Loucy (cell line): Measurements from ENCODE around the gene SLC35G4.

Experiments
- H2AFZ ChIP-seq: fragments of 200-600 bp; sonication (generic); 2 replicates; pipeline ENCODE4 v1.6.0; 2016; ENCODE audit warnings: antibody characterized with exemption, mild to moderate bottlenecking, low read length, moderate library complexity
- H3F3A ChIP-seq: fragments of 200-600 bp; 2 replicates; pipeline ENCODE4 v1.6.0; 2016; ENCODE audit warnings: antibody characterized with exemption, low read depth, mild to moderate bottlenecking
- H3K27me3 ChIP-seq: fragments of 200-600 bp; sonication (generic); 2 replicates; pipeline ENCODE4 v1.6.1; 2014; ENCODE audit warnings: low read length, mild to moderate bottlenecking; ENCODE audit not compliant: insufficient read depth, poor library complexity, severe bottlenecking
- H3K36me3 ChIP-seq: fragments of 200-600 bp; sonication (generic); 2 replicates; pipeline ENCODE4 v1.6.1; 2016; ENCODE audit warnings: low read length; ENCODE audit not compliant: insufficient read depth
- H3K4me1 ChIP-seq: fragments of 200-600 bp; sonication (generic); 2 replicates; pipeline ENCODE4 v1.5.1; 2014; ENCODE audit warnings: low read length, mild to moderate bottlenecking; ENCODE audit not compliant: insufficient read depth, poor library complexity, severe bottlenecking
- H3K4me2 ChIP-seq: fragments of 200-600 bp; sonication (generic); 2 replicates; pipeline ENCODE4 v1.6.0; 2014; ENCODE audit warnings: antibody characterized with exemption, low read length, low read depth, mild to moderate bottlenecking; ENCODE audit not compliant: poor library complexity, severe bottlenecking
- H3K4me3 ChIP-seq: fragments of 200-600 bp; sonication (generic); 2 replicates; pipeline ENCODE4 v1.5.1; 2014; ENCODE audit warnings: low read length, mild to moderate bottlenecking, mixed read lengths; ENCODE audit not compliant: poor library complexity, severe bottlenecking
- H3K79me2 ChIP-seq: fragments of 200-600 bp; sonication (generic); 2 replicates; pipeline ENCODE4 v1.6.1; 2014; ENCODE audit warnings: low read length; ENCODE audit not compliant: insufficient read depth
- H3K9ac ChIP-seq: fragments of 200-600 bp; sonication (generic); 2 replicates; pipeline ENCODE4 v1.6.0; 2014; ENCODE audit warnings: mild to moderate bottlenecking, low read depth, low read length, moderate library complexity; ENCODE audit not compliant: poor library complexity, severe bottlenecking
- H3K9me2 ChIP-seq: fragments of 200-600 bp; sonication (generic); replicated peaks from 2 replicates; pipeline ENCODE4 v1.6.1; 2016; ENCODE audit warnings: low read depth, low read length, mixed read lengths
- H3K9me3 ChIP-seq: fragments of 200-600 bp; sonication (generic); 2 replicates; pipeline ENCODE4 v1.6.1; 2014; ENCODE audit warnings: mild to moderate bottlenecking, antibody characterized with exemption, low read length, low read depth; ENCODE audit not compliant: insufficient read depth
- H4K20me1 ChIP-seq: fragments of 200-600 bp; sonication (generic); 2 replicates; pipeline ENCODE4 v1.6.0; 2014; ENCODE audit warnings: antibody characterized with exemption, low read length, mild to moderate bottlenecking; ENCODE audit not compliant: insufficient read depth, poor library complexity, severe bottlenecking
- EZH2phosphoT487 ChIP-seq: fragments of 200-600 bp; IDR thresholded peaks from 2 replicates; pipeline ENCODE4 v1.6.1; 2018; ENCODE audit warnings: antibody characterized with exemption, mild to moderate bottlenecking, moderate library complexity, borderline replicate concordance
- TF ChIP-seq, protein P1 (sequence below): fragments of 200-600 bp; sonication (generic); conservative IDR thresholded peaks from 2 replicates; pipeline ENCODE4 v1.5.1; 2014; ENCODE audit warnings: mild to moderate bottlenecking, antibody characterized with exemption, low read length

The SLC35G4 gene

DNA sequence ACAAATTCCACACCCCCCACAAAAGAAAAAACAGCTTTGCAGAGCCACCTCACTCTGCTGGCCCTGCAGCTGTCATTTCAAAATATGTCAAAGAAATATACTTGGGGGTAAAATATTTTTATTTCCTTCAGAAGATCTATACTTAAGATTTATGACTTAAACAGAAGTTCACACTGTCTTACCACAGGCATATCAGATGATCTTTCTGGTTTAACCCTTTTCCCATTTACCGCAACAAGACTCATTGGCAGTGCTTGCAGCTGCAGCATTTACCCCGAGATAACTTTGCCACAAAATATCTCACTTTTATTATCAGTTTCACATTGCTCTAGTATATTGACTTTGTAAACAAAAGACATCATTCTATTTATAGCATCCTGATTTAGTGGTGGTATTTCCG is 21.6 kb upstream of the SLC35G4 start:
- H3K9ac ChIP-seq, result no peak overlapping the region
- H3K9me3 ChIP-seq, result no peaks in the 10 kb centered on the region
- TF ChIP-seq, protein P1, sequence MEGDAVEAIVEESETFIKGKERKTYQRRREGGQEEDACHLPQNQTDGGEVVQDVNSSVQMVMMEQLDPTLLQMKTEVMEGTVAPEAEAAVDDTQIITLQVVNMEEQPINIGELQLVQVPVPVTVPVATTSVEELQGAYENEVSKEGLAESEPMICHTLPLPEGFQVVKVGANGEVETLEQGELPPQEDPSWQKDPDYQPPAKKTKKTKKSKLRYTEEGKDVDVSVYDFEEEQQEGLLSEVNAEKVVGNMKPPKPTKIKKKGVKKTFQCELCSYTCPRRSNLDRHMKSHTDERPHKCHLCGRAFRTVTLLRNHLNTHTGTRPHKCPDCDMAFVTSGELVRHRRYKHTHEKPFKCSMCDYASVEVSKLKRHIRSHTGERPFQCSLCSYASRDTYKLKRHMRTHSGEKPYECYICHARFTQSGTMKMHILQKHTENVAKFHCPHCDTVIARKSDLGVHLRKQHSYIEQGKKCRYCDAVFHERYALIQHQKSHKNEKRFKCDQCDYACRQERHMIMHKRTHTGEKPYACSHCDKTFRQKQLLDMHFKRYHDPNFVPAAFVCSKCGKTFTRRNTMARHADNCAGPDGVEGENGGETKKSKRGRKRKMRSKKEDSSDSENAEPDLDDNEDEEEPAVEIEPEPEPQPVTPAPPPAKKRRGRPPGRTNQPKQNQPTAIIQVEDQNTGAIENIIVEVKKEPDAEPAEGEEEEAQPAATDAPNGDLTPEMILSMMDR, result no peak
- TF ChIP-seq EZH2phosphoT487, result no peak

DNA sequence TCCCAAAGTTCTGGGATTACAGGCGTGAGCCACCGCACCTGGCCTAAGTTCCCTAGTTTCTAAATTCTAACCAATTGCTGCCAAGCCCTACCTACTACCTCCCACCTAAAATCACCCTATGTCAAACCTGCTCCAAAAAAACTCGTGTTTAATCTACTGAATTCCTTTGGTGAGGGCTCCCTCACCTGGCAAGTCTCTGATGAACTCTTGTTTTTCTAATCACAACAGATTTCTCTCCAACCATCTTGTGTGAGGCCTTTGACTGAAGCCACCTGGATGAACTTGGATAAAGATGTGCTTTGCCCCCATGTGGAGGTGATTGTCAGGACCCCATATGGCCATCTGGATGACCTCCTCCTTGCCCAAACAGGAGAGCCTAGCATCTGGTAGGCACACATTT is 17.4 kb upstream of the SLC35G4 start:
- Histone ChIP-seq H3K9me2 (no peaks in the 10 kb centered on the region), H3K27me3 (peaks cover 5% of the 10 kb centered on the region), H3K9me3 (no peaks in the 10 kb centered on the region), H3K9ac (no peak overlapping the region), H4K20me1 (no peaks in the 10 kb centered on the region), H3K79me2 (no peaks in the 10 kb centered on the region), H3K4me2 (no peak overlapping the region), H2AFZ (no peak overlapping the region), H3K36me3 (no peaks in the 10 kb centered on the region), H3F3A (no peaks in the 10 kb centered on the region), H3K4me1 (peaks cover 17% of the 10 kb centered on the region), H3K4me3 (no peak overlapping the region)
- TF ChIP-seq, protein P1, result peak; percentile 46
- TF ChIP-seq EZH2phosphoT487, result no peak

More for the DNA sequence above, 21.6 kb upstream of the SLC35G4 start:
- Histone ChIP-seq H3K27me3 (peaks cover 5% of the 10 kb centered on the region), H3F3A (no peaks in the 10 kb centered on the region), H3K4me1 (peaks cover 19% of the 10 kb centered on the region), H3K4me3 (no peak overlapping the region), H2AFZ (no peak overlapping the region), H3K36me3 (no peaks in the 10 kb centered on the region), H3K79me2 (no peaks in the 10 kb centered on the region), H3K9me2 (no peaks in the 10 kb centered on the region), H3K4me2 (peak overlapping the region; percentile 25), H4K20me1 (no peaks in the 10 kb centered on the region)

DNA sequence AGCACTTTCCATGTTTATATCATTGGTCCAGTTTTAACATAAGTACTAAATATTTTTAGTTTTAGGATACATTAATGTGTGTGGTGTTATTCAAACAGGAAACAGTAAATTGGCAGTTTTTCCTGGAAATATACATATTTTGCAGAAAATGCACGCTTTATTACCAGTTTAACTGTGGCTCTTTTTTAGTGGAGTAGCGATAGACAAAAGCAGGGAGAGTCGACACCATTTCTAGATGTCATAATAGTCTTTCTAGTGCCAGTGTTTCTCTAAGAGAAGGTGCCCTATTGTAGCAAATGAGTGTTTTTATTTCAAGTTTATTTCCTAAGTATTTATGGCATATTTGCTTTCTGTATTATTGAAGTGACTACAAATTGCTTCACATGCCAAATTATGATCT is 9.1 kb upstream of the SLC35G4 start:
- TF ChIP-seq, protein P1, result no peak
- no peak for TF ChIP-seq EZH2phosphoT487
- no peaks in the 10 kb centered on the region for H4K20me1 ChIP-seq
- no peaks in the 10 kb centered on the region for H3K9me3 ChIP-seq
- H3K4me3 ChIP-seq, result no peak overlapping the region
- H3K9me2 ChIP-seq, result no peaks in the 10 kb centered on the region
- no peaks in the 10 kb centered on the region for H3K4me1 ChIP-seq
- H2AFZ ChIP-seq, result no peak overlapping the region
- no peaks in the 10 kb centered on the region for H3K36me3 ChIP-seq
- no peaks in the 10 kb centered on the region for H3K79me2 ChIP-seq
- H3K9ac ChIP-seq, result no peak overlapping the region
- H3F3A ChIP-seq, result no peaks in the 10 kb centered on the region
- no peaks in the 10 kb centered on the region for H3K27me3 ChIP-seq
- H3K4me2 ChIP-seq, result no peak overlapping the region
